Pons (tissue), 1 donor: Measurements from ENCODE around the gene AP4B1.
"Not testable (repeated sequence)": the region's sequence is repeated elsewhere in the genome, so short reads cannot be mapped to it uniquely, and the experiment has no call there.

Source experiments
- DNase-seq: peaks from one replicate; pipeline ENCODE4 v3.0.0-alpha.2; 2016; ENCODE audit warnings: low spot score

The AP4B1 gene

GRCh38 chr1:113857776-113858175 lies 46.8 kb downstream of the AP4B1 start:
- DNase-seq: no peak

GRCh38 chr1:113856401-113856790 lies 48.2 kb downstream of the AP4B1 start:
- no peak for DNase-seq

- DNase-seq: no peak
These were observed 48.8 kb downstream of the AP4B1 start for GRCh38 chr1:113855630-113856400.

- no peak for DNase-seq
These were observed 50.4 kb downstream of the AP4B1 start for GRCh38 chr1:113854234-113854633.

GRCh38 chr1:113852694-113853093 lies 51.9 kb downstream of the AP4B1 start:
- not testable (repeated sequence) for DNase-seq

GRCh38 chr1:113850127-113850796 lies 54.3 kb downstream of the AP4B1 start:
- DNase-seq: no peak

- no peak for DNase-seq
These were observed 55.5 kb downstream of the AP4B1 start for GRCh38 chr1:113849072-113849471.

- DNase-seq: no peak
These were observed 58.1 kb downstream of the AP4B1 start for GRCh38 chr1:113846391-113847035.
